WI38 (cell line): Measurements from ENCODE around the gene TXNDC15.
"Not testable (repeated sequence)": the region's sequence is repeated elsewhere in the genome, so short reads cannot be mapped to it uniquely, and the experiment has no call there.

Experiments used
- H3K4me3 ChIP-seq: 2 replicates; pipeline ENCODE4 v1.5.1; 2011; ENCODE audit warnings: low read depth, mild to moderate bottlenecking, control low read depth, low read length
- CTCF ChIP-seq: IDR thresholded peaks from 2 replicates; pipeline ENCODE4 v1.5.1; 2012; ENCODE audit warnings: low read depth, mild to moderate bottlenecking, control low read depth, low read length

TXNDC15 gene

GRCh38 chr5:134904610-134905245 lies 30.6 kb downstream of the TXNDC15 start, which contains the start of gene PCBD2:
PCBD2 (plus strand) TSS chr5:134905131; CDS start chr5:134905140, 9 bp downstream.
- peak; percentile 89 for TF ChIP-seq CTCF
- H3K4me3 ChIP-seq = peak within 1 kb of the TSS; percentile 78

- peak; percentile 34; the same call in 1 of the 2 replicates for TF ChIP-seq CTCF
- H3K4me3 ChIP-seq = peak overlapping the region; percentile 78
Measured at GRCh38 chr5:134905246-134905996, 31.2 kb downstream of the TXNDC15 start.

GRCh38 chr5:134906811-134907210 lies 32.6 kb downstream of the TXNDC15 start:
- no peak overlapping the region for H3K4me3 ChIP-seq
- no peak for TF ChIP-seq CTCF

GRCh38 chr5:134910752-134911151 lies 36.6 kb downstream of the TXNDC15 start:
- not testable (repeated sequence) for H3K4me3 ChIP-seq

GRCh38 chr5:134911285-134912206 lies 37.4 kb downstream of the TXNDC15 start:
- no peak overlapping the region for H3K4me3 ChIP-seq
- TF ChIP-seq CTCF = no peak

GRCh38 chr5:134913254-134913653 lies 39.1 kb downstream of the TXNDC15 start:
- no peak for TF ChIP-seq CTCF
- H3K4me3 ChIP-seq = no peak overlapping the region

- H3K4me3 ChIP-seq = no peak overlapping the region
- TF ChIP-seq CTCF = no peak
Measured at GRCh38 chr5:134913795-134914194, 39.6 kb downstream of the TXNDC15 start.
